ENCODE data around the gene DNAH2. TPM values are rescaled to one million over a fixed set of nuclear protein-coding genes. Genes with fewer than 3 reads are reported as not detected.

The DNAH2 gene
- total RNA-seq, 1 experiment from 2014 or later = 2.0 TPM

- Histone ChIP-seq H3K27ac (ENCODE audit: low read depth, low read length) (no peak overlapping the region), H3K36me3 (ENCODE audit: control insufficient read depth in 1 of 2, insufficient read depth in 2 of 2, low read length in 2 of 2) (peaks cover 8 to 20% of the 10 kb centered on the region in 2 experiments; a peak in 3 of 4 replicates), H2AFZ (ENCODE audit: low read depth, low read length, poor library complexity, severe bottlenecking) (no peak overlapping the region), H3K27me3 (ENCODE audit: insufficient read depth, low read length) (no peaks in the 10 kb centered on the region), H3K4me2 (ENCODE audit: low read length) (no peak overlapping the region), H4K20me1 (ENCODE audit: insufficient read depth) (no peaks in the 10 kb centered on the region), H3K4me3 (replicated peaks in 1 of 2; ENCODE audit: low read depth in 1 of 2, low read length in 2 of 2) (no peak overlapping the region), H3K4me1 (ENCODE audit: control insufficient read depth in 1 of 2, insufficient read depth in 2 of 2, low read length in 2 of 2) (peaks cover 3 to 14% of the 10 kb centered on the region in 2 experiments; a peak in 3 of 4 replicates), H3K9me3 (ENCODE audit: control insufficient read depth in 1 of 2, insufficient read depth in 1 of 2, low read depth in 1 of 2, low read length in 2 of 2) (peaks cover 0 to 9% of the 10 kb centered on the region in 2 experiments; a peak in 1 of 4 replicates), H3K79me2 (ENCODE audit: insufficient read depth, low read length) (peaks cover 12% of the 10 kb centered on the region; the same call in 1 of the 2 replicates), H3K9me2 (ENCODE audit: insufficient read depth) (no peaks in the 10 kb centered on the region), H3K9ac (ENCODE audit: low read length) (no peak overlapping the region)
- ChIA-PET POLR2A (interaction anchor here (0.6 kb wide), 1 partner anchor 10 kb away, joined by 4 read pairs; no protein-coding TSS in a partner anchor), RAD21 (ENCODE audit: low non-redundant PET in 1 of 2, low total read pairs in 2 of 2, uncharacterized antibody in 2 of 2, unreplicated experiment in 2 of 2) (no interaction called here), CTCF (interaction anchor here (4.0 kb wide), 1 partner anchor 175 kb away, joined by 31 read pairs; no protein-coding TSS in a partner anchor)
- DNase-seq (ENCODE audit: low read depth, low spot score) = no peak
- BruUV-seq (replicated peaks) = no TSS peak
- TF ChIP-seq REST (IDR thresholded peaks at IDR 0.05; ENCODE audit: low read depth) = no peak
- TF ChIP-seq SRF (IDR thresholded peaks at IDR 0.05; ENCODE audit: low read depth) = no peak
- no peak for TF ChIP-seq ZBTB33 (IDR thresholded peaks at IDR 0.05; ENCODE audit: extremely low read depth, insufficient replicate concordance, low read length)
- no peak for TF ChIP-seq SIN3A (IDR thresholded peaks at IDR 0.05; ENCODE audit: low read depth)
- intact Hi-C loops (cut with micrococcal nuclease) = no loop called here
- ATAC-seq = peak; percentile 30; the same call in 1 of the 2 replicates
These were observed 147.6 kb downstream of the DNAH2 start for GRCh38 chr17:7864995-7865650.
